Placental epithelial cell (primary cell): ENCODE data around the gene BAK1. TPM values are rescaled to one million over a fixed set of nuclear protein-coding genes. Genes with fewer than 3 reads are reported as not detected.

ENCODE experiments used
- small RNA-seq: library from RNA; depleted of rRNA; stranded (forward); fragments of <200 nt; gene quantifications from one replicate; pipeline ENCODE3, GENCODE V24; 2012
- total RNA-seq: library from RNA; depleted of rRNA; stranded (reverse); fragments of >200 nt; gene quantifications from 2 replicates; pipeline ENCODE4 v1.2.3, GENCODE V29; 2012

Gene BAK1
- total RNA-seq = 11.4 and 33.7 TPM in 2 replicates

DNA sequence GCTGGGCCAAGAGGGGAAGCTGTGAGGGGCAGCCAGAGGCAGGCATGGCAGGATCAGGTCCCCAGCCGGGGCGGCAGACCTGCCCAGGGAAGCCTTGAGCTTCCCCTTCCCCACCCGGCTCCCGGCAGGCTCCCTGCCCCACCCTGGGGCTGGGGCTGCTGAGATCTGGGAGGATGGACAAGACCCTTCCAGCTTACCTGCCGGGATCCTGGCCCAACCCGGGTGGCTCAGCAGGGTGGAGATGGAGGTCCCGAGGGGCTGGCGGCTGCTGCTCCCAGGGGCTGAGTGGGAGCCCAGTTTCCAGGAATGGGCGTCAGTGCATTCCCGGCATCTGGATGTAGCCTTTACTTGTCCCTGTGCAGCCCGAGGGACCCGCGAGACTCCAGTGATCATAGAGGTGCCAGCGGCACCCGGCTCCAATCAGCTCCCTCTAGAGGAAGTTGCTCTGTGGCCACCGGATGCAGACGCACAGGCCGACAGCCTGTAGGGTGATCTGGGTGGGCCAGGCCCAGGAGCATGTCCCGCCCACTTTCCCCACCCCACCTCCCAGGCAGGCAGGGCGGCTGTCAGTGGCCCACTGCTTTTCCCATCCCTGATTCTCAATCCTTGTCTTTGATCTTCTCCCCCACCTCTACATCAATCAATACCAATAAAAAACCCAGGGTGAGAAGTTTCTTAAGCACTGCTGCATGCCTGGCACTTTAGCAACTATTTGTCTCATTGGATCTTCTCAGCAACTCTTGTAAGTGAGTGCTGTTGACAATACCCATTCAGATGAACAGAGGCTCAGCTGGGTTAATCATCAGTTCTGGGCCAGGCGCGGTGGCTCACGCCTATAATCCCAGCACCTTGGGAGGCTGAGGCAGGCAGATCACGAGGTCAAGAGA is at the start of gene BAK1:
TSS of gene BAK1 (minus strand) at position 449 of the 887 bp plus-strand sequence. CDS start 2,672 bp downstream, outside the sequence.

DNA sequence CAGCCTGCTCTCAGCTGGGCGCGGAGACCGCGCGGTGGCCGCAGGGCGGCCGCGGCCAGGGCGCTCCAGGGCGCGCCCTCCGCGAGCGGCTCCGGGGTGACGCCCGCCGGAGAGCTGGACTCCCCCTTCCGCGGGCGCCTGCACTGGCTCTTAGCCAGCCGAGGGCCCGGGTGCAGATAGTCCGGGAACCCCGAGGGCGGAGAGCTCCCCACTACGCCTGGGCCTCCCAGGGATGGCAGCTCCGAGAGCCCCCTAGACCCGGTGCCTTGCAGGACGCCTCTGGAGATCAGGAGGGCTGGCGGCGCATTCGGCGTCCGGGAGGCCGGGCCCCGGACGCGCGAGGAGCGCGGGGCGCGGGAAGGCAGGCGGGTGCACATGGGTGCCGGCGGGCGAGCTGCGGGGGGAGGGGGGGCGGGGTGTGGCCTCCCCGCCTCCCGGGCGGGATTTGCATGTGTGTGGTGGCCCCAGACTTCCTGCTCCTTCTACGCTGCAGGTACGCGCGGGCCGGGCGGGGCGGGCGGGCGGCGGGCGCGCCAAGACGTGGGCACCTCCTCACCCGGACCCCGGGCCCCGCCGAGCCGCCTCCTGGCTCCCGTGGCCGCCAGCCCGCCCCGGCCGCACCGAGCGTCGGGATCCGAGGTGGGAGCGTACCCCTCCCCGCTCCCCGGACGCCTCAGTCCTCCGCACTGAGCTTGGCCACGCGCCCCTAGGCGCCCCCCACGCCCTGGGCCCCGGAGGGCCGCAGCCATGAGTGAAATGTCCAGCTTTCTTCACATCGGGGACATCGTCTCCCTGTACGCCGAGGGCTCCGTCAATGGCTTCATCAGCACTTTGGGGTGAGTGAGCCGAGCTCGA is 41.0 kb upstream of the BAK1 start, which contains the start of gene ITPR3:
TSS of gene ITPR3 (plus strand) at position 467 of the 855 bp plus-strand sequence. CDS start at position 748, 281 bp downstream.

Small RNAs within 50 kb of the gene (small RNA-seq; reads per million reads assigned to genes)
- gene RF00017 = not detected

Other genes with a start within 250 kb of the BAK1 start
- 7.5 and 11.0 TPM in 2 replicates for gene KIFC1, start 188.5 kb downstream of the BAK1 start, total RNA-seq
- gene PHF1, start 169.3 kb downstream of the BAK1 start, total RNA-seq = 19.6 and 23.6 TPM in 2 replicates
- gene CUTA, start 162.2 kb downstream of the BAK1 start, total RNA-seq = 111 and 204 TPM in 2 replicates
- 6.8 and 14.9 TPM in 2 replicates for gene SYNGAP1, start 160.2 kb downstream of the BAK1 start, total RNA-seq
- gene ZBTB9, start 125.7 kb downstream of the BAK1 start, total RNA-seq = 4.9 and 7.9 TPM in 2 replicates
- 32.6 and 64.2 TPM in 2 replicates for gene ITPR3, start 41.0 kb upstream of the BAK1 start, total RNA-seq
- 7.9 and 17.0 TPM in 2 replicates for gene UQCC2, start 131.4 kb upstream of the BAK1 start, total RNA-seq
- 2.4 and 6.3 TPM in 2 replicates for gene IP6K3, start 166.6 kb upstream of the BAK1 start, total RNA-seq
- gene LEMD2, start 208.9 kb upstream of the BAK1 start, total RNA-seq = 42.4 and 53.8 TPM in 2 replicates
- gene MLN, start 223.7 kb upstream of the BAK1 start, total RNA-seq = not detected in 2 replicates